Measurements from ENCODE around the gene SLC35F3.

SLC35F3 gene

DNA sequence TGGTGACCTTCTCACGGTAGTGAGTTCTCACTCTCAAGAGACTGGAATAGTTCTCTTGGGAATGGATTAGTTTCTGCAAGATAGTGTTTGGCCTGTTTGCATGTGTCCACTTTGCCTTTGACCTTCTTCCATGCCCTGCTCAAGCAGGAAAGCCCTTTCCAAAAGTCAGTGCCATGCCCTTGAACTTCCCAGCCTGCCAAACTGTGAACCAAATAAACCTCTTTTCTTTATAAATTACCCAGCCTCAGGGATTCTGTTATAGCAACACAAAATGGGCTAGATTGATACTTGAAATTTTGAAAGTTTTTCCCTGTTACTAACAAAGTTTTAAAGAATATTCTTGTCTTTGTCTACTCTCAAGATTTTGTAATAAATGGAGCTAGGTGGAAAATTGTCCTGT, 139.6 kb downstream of the SLC35F3 start:
- H3K36me3 ChIP-seq (ENCODE audit: control insufficient read depth in 5 of 5, insufficient read depth in 5 of 5, low read length in 5 of 5) = no peaks in the 10 kb centered on the region

DNA sequence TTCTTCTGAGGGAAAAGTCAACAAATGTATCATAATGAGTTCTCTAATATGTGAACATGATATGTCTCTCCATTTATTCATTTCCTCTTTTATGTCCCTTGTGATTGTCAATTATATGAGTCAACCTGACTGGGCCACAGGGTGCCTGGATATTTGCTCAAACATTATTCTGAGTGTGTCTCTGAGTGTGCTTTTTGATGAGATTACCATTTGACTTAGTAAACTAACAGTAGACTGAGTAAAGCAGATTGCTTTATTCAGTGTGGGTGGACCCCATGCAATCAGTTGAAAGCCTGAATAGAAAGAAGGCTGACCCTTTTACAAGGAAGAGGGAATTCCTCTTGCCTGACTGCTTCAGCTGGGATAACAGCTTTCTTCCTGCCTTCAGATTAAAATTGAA, 142.6 kb downstream of the SLC35F3 start:
- Histone ChIP-seq H3K9me3 (ENCODE audit: control insufficient read depth in 5 of 5, low read length in 5 of 5) (peaks cover 3 to 20% (median 13%) of the 10 kb centered on the region in 5 donors), H3K27ac (ENCODE audit: low read depth, low read length) (no peak overlapping the region), H3K4me3 (ENCODE audit: low read depth in 1 of 5, low read length in 5 of 5) (no peak overlapping the region), H3K27me3 (ENCODE audit: control insufficient read depth in 5 of 5, insufficient read depth in 4 of 5, low read length in 5 of 5) (no peaks in the 10 kb centered on the region), H3K9ac (ENCODE audit: low read length in 5 of 5) (no peak overlapping the region), H3K4me1 (ENCODE audit: control insufficient read depth in 5 of 5, insufficient read depth in 5 of 5, low read length in 5 of 5) (no peaks in the 10 kb centered on the region), H3K36me3 (ENCODE audit: control insufficient read depth in 5 of 5, insufficient read depth in 5 of 5, low read length in 5 of 5) (no peaks in the 10 kb centered on the region)

More for the DNA sequence above, 139.6 kb downstream of the SLC35F3 start:
- no peak overlapping the region for H3K9ac ChIP-seq (ENCODE audit: low read length in 5 of 5)
- no peaks in the 10 kb centered on the region for H3K4me1 ChIP-seq (ENCODE audit: control insufficient read depth in 5 of 5, insufficient read depth in 5 of 5, low read length in 5 of 5)
- H3K9me3 ChIP-seq (ENCODE audit: control insufficient read depth in 5 of 5, low read length in 5 of 5) = peaks cover 3 to 19% (median 9%) of the 10 kb centered on the region in 5 donors
- no peaks in the 10 kb centered on the region for H3K27me3 ChIP-seq (ENCODE audit: control insufficient read depth in 5 of 5, insufficient read depth in 4 of 5, low read length in 5 of 5)
- no peak overlapping the region for H3K4me3 ChIP-seq (ENCODE audit: low read depth in 1 of 5, low read length in 5 of 5)
- H3K27ac ChIP-seq (ENCODE audit: low read depth, low read length) = no peak overlapping the region

DNA sequence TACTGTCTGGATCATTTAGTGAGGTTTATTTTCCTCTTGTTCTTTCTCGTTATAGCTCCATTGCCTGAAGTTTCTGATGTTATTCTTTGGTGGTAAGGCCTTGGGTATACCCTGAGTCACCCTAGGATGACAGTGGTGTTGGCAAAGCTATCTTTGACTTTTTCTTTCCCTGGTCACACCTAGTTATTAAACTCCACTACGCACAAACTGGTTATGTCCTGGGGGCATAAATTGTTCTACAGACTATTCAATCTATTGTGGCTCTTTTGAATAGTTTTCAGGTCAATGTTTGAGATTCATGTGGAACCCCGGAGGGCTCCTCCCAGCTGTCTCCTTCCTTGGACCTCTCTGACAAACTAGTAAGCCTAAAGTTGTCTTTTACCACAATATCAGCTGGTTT, 157.7 kb downstream of the SLC35F3 start:
- Histone ChIP-seq H3K27ac (ENCODE audit: low read depth, low read length) (no peak overlapping the region), H3K9me3 (ENCODE audit: control insufficient read depth in 5 of 5, low read length in 5 of 5) (peaks cover 0 to 5% (median 3%) of the 10 kb centered on the region in 5 donors)

DNA sequence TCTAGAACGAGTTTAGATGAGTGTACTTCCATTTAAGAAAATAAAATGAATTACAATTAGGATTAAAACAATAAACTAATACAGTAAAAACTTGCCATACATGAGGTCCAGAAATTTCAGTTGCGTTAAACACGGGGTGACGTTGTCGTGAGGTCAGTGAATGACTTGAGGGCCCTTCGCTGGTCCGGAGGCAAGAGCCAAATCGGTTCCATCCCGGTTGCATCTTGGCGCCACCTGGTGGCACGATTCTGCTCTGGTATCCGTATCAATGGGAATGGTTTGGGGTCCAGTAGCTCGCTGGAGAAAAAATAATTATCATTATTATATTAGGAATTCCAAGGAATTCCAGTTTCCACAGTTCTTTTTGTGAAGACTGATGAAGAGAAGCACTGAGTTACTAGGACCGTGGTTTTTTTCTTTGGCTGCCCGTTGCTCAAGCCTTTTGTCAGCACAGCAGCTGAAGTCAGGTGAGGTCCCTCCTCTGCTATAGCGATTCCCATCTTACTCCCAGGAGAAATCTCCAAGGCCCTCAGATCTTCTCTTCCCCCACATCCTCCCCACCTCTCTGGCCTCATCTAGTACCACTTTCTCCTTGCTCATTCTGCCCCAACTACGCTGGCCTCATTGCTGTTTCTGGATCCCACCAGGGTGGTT, 161.4 kb downstream of the SLC35F3 start:
- H3K4me3 ChIP-seq (ENCODE audit: low read depth in 1 of 5, low read length in 5 of 5) = no peak overlapping the region
- H3K36me3 ChIP-seq (ENCODE audit: control insufficient read depth in 5 of 5, insufficient read depth in 5 of 5, low read length in 5 of 5) = no peaks in the 10 kb centered on the region
- no peak overlapping the region for H3K9ac ChIP-seq (ENCODE audit: low read length in 5 of 5)
- peaks cover 0 to 3% (median 0%) of the 10 kb centered on the region in 5 donors for H3K27me3 ChIP-seq (ENCODE audit: control insufficient read depth in 5 of 5, insufficient read depth in 4 of 5, low read length in 5 of 5)
- H3K4me1 ChIP-seq (ENCODE audit: control insufficient read depth in 5 of 5, insufficient read depth in 5 of 5, low read length in 5 of 5) = no peaks in the 10 kb centered on the region
- H3K9me3 ChIP-seq (ENCODE audit: control insufficient read depth in 5 of 5, low read length in 5 of 5) = peaks cover 0 to 5% (median 3%) of the 10 kb centered on the region in 5 donors
- H3K27ac ChIP-seq (ENCODE audit: low read depth, low read length) = no peak overlapping the region

More for the DNA sequence above, 157.7 kb downstream of the SLC35F3 start:
- H3K4me1 ChIP-seq (ENCODE audit: control insufficient read depth in 5 of 5, insufficient read depth in 5 of 5, low read length in 5 of 5) = no peaks in the 10 kb centered on the region
- no peaks in the 10 kb centered on the region for H3K27me3 ChIP-seq (ENCODE audit: control insufficient read depth in 5 of 5, insufficient read depth in 4 of 5, low read length in 5 of 5)
- H3K36me3 ChIP-seq (ENCODE audit: control insufficient read depth in 5 of 5, insufficient read depth in 5 of 5, low read length in 5 of 5) = no peaks in the 10 kb centered on the region
- H3K9ac ChIP-seq (ENCODE audit: low read length in 5 of 5) = no peak overlapping the region
- H3K4me3 ChIP-seq (ENCODE audit: low read depth in 1 of 5, low read length in 5 of 5) = no peak overlapping the region

DNA sequence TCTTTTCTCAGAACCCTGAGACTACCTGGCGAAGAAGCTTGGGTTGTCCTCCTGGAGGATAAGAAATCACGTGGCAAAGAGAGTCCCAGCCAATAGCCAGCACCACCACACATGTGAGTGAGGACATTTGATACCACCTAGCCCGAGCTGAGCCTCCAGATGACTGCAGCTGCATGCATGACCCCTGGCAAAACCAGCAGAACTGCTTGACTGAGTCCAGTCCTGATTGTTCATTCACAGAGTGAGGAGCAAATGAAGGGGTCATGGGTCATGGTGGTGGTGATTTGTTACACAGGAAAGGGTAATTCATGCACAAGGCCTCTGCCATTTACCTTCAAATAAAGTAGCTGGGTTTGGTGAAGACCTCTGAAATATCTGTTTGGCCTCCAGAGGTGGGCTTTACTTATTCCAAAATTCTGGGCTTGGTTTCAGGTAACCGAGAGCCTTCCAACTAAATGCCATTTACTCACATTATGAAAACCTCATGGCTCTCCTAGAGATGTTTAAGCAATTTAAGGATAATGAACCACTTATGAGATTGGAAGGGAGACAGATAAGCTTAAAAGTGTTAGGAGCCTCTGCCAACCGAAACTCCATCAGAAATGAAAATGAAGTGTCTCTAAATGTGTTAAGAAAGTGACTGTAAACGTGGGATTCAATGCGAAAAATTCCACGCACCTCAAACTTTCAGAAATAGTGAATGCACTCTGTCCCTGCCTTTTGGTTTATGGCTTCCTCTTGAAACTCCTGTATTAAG, 163.3 kb downstream of the SLC35F3 start:
- H3K36me3 ChIP-seq (ENCODE audit: control insufficient read depth in 5 of 5, insufficient read depth in 5 of 5, low read length in 5 of 5) = no peaks in the 10 kb centered on the region

DNA sequence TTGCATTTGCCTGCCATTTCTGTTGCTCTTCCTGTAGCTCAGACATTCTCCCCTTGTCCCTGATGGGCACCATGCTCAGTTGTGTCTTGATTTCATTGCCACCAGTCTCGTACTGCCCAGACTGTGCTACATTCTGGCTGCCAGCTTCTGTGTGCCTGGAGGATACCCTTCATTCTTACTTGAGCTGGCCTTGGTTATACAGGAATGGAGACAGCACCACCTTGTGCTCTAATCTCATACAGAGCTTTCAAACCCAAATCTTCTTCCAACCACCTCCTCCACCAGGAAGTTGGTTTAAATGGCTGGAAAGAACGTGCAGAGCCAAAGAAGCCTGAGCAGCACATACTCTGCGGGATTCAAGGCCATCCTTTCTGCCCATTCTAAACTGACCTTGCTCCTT, 165.3 kb downstream of the SLC35F3 start:
- no peak overlapping the region for H3K9ac ChIP-seq (ENCODE audit: low read length in 5 of 5)
- H3K27ac ChIP-seq (ENCODE audit: low read depth, low read length) = no peak overlapping the region
- no peaks in the 10 kb centered on the region for H3K9me3 ChIP-seq (ENCODE audit: control insufficient read depth in 5 of 5, low read length in 5 of 5)
- no peaks in the 10 kb centered on the region for H3K36me3 ChIP-seq (ENCODE audit: control insufficient read depth in 5 of 5, insufficient read depth in 5 of 5, low read length in 5 of 5)
- H3K4me3 ChIP-seq (ENCODE audit: low read depth in 1 of 5, low read length in 5 of 5) = no peak overlapping the region
- peaks cover 0 to 6% (median 0%) of the 10 kb centered on the region in 5 donors for H3K27me3 ChIP-seq (ENCODE audit: control insufficient read depth in 5 of 5, insufficient read depth in 4 of 5, low read length in 5 of 5)
- no peaks in the 10 kb centered on the region for H3K4me1 ChIP-seq (ENCODE audit: control insufficient read depth in 5 of 5, insufficient read depth in 5 of 5, low read length in 5 of 5)

More for the DNA sequence above, 163.3 kb downstream of the SLC35F3 start:
- no peaks in the 10 kb centered on the region for H3K9me3 ChIP-seq (ENCODE audit: control insufficient read depth in 5 of 5, low read length in 5 of 5)
- peaks cover 0 to 3% (median 0%) of the 10 kb centered on the region in 5 donors for H3K27me3 ChIP-seq (ENCODE audit: control insufficient read depth in 5 of 5, insufficient read depth in 4 of 5, low read length in 5 of 5)
- no peak overlapping the region for H3K27ac ChIP-seq (ENCODE audit: low read depth, low read length)
- H3K4me3 ChIP-seq (ENCODE audit: low read depth in 1 of 5, low read length in 5 of 5) = no peak overlapping the region
- H3K4me1 ChIP-seq (ENCODE audit: control insufficient read depth in 5 of 5, insufficient read depth in 5 of 5, low read length in 5 of 5) = no peaks in the 10 kb centered on the region
- H3K9ac ChIP-seq (ENCODE audit: low read length in 5 of 5) = no peak overlapping the region

DNA sequence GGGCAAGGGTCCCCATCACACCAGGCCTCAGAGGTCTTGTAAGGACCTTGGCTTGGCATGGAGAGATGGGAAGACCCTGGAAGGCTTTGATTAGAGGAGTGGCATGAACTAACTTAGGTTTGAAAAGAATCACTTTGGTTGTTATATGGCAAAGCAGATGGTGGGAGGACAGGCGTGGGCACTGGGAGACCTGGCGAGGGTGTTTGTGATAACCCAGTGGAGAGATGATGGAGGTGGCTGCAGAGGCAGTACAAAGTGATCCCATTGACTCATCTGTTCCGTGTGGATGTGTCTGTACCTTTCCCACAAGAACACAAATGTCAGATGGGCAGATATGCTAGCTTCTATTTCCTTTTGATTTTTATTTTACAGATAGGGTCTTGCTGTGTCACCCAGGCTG, 168.3 kb downstream of the SLC35F3 start:
- no peaks in the 10 kb centered on the region for H3K9me3 ChIP-seq (ENCODE audit: control insufficient read depth in 5 of 5, low read length in 5 of 5)
- no peak overlapping the region for H3K9ac ChIP-seq (ENCODE audit: low read length in 5 of 5)
- no peak overlapping the region for H3K27ac ChIP-seq (ENCODE audit: low read depth, low read length)
- peaks cover 0 to 6% (median 3%) of the 10 kb centered on the region in 5 donors for H3K27me3 ChIP-seq (ENCODE audit: control insufficient read depth in 5 of 5, insufficient read depth in 4 of 5, low read length in 5 of 5)
- no peak overlapping the region for H3K4me3 ChIP-seq (ENCODE audit: low read depth in 1 of 5, low read length in 5 of 5)
- no peaks in the 10 kb centered on the region for H3K36me3 ChIP-seq (ENCODE audit: control insufficient read depth in 5 of 5, insufficient read depth in 5 of 5, low read length in 5 of 5)
- no peaks in the 10 kb centered on the region for H3K4me1 ChIP-seq (ENCODE audit: control insufficient read depth in 5 of 5, insufficient read depth in 5 of 5, low read length in 5 of 5)

DNA sequence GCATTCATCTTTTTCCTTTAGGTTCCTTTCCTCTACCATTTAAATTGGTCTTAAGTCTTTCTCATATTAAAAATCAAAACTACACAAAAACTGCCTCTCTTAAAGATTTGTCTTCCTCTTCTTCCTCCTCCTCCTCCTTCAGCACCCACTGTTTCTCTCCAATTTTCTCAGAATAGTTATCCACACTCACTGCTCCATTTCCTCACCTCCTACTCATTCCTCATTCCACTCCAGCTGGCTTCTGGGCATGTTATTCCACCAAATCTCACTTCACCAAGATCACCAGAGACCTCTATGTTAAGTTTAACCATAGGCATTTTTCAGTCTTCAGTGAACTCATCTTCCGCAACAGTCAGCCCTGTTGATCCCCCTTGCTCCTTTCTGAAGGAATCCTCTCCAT, 173.7 kb downstream of the SLC35F3 start:
- no peaks in the 10 kb centered on the region for H3K36me3 ChIP-seq (ENCODE audit: control insufficient read depth in 5 of 5, insufficient read depth in 5 of 5, low read length in 5 of 5)
- H3K4me3 ChIP-seq (ENCODE audit: low read depth in 1 of 5, low read length in 5 of 5) = no peak overlapping the region
- H3K4me1 ChIP-seq (ENCODE audit: control insufficient read depth in 5 of 5, insufficient read depth in 5 of 5, low read length in 5 of 5) = no peaks in the 10 kb centered on the region
- no peak overlapping the region for H3K27ac ChIP-seq (ENCODE audit: low read depth, low read length)
- H3K27me3 ChIP-seq (ENCODE audit: control insufficient read depth in 5 of 5, insufficient read depth in 4 of 5, low read length in 5 of 5) = peaks cover 0 to 6% (median 2%) of the 10 kb centered on the region in 5 donors
- no peak overlapping the region for H3K9ac ChIP-seq (ENCODE audit: low read length in 5 of 5)
- peaks cover 0 to 3% (median 0%) of the 10 kb centered on the region in 5 donors for H3K9me3 ChIP-seq (ENCODE audit: control insufficient read depth in 5 of 5, low read length in 5 of 5)

DNA sequence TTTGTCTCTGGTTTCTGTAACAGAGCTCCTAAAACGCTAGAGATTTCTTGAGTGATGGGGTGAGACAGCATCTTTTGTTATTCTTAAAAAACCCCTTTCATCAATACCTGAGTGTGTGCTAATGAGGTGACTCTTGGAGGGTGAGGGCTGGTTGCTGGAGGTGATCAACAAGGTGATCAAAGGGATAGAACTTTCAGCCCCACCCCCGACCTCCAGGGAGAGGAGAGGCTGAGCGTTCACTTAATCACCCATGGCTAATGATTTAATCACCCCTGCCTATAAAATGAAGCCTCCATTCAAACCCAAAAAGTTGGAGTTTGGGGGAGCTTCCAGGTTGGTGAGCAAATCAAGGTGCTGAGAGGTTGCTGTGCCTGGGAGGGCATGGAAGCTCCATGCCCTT, 175.4 kb downstream of the SLC35F3 start:
- Histone ChIP-seq H3K4me1 (ENCODE audit: control insufficient read depth in 5 of 5, insufficient read depth in 5 of 5, low read length in 5 of 5) (no peaks in the 10 kb centered on the region), H3K4me3 (ENCODE audit: low read depth in 1 of 5, low read length in 5 of 5) (no peak overlapping the region), H3K9me3 (ENCODE audit: control insufficient read depth in 5 of 5, low read length in 5 of 5) (peaks cover 0 to 3% (median 0%) of the 10 kb centered on the region in 5 donors), H3K9ac (ENCODE audit: low read length in 5 of 5) (no peak overlapping the region), H3K27ac (ENCODE audit: low read depth, low read length) (no peak overlapping the region), H3K27me3 (ENCODE audit: control insufficient read depth in 5 of 5, insufficient read depth in 4 of 5, low read length in 5 of 5) (peaks cover 0 to 6% (median 0%) of the 10 kb centered on the region in 5 donors), H3K36me3 (ENCODE audit: control insufficient read depth in 5 of 5, insufficient read depth in 5 of 5, low read length in 5 of 5) (no peaks in the 10 kb centered on the region)

DNA sequence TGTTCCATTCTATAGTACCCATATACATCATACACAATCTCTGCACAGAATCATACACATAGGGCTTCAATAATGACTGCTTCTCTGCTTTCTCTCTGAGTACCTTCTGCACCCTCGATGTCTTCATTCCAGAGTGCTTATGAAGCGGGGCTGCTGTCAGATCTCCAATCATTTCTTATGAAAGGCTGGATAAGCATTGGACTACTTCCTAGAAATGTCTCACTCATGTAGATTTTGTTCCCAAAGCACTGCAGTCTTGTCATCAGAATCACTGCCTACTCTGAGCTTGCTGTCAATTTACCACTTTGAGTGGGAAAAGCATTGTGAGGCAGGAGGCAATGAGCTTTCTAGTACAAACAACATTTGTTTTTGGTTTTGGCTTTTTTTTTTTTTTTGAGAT, 179.0 kb downstream of the SLC35F3 start:
- no peaks in the 10 kb centered on the region for H3K36me3 ChIP-seq (ENCODE audit: control insufficient read depth in 5 of 5, insufficient read depth in 5 of 5, low read length in 5 of 5)
- H3K9ac ChIP-seq (ENCODE audit: low read length in 5 of 5) = no peak overlapping the region
- H3K9me3 ChIP-seq (ENCODE audit: control insufficient read depth in 5 of 5, low read length in 5 of 5) = peaks cover 0 to 3% (median 0%) of the 10 kb centered on the region in 5 donors
- H3K4me1 ChIP-seq (ENCODE audit: control insufficient read depth in 5 of 5, insufficient read depth in 5 of 5, low read length in 5 of 5) = no peaks in the 10 kb centered on the region
- no peak overlapping the region for H3K27ac ChIP-seq (ENCODE audit: low read depth, low read length)
- peaks cover 0 to 3% (median 0%) of the 10 kb centered on the region in 5 donors for H3K27me3 ChIP-seq (ENCODE audit: control insufficient read depth in 5 of 5, insufficient read depth in 4 of 5, low read length in 5 of 5)
- no peak overlapping the region for H3K4me3 ChIP-seq (ENCODE audit: low read depth in 1 of 5, low read length in 5 of 5)

Data from subcutaneous abdominal adipose tissue (tissue), 5 donors.